ENCODE results near the gene HTR3A. TPM values are rescaled to one million over a fixed set of nuclear protein-coding genes. Genes with fewer than 3 reads are reported as not detected.

HTR3A gene
- total RNA-seq, 3 donors from 2014 or later: 0.33 TPM; not detected in 2

DNA sequence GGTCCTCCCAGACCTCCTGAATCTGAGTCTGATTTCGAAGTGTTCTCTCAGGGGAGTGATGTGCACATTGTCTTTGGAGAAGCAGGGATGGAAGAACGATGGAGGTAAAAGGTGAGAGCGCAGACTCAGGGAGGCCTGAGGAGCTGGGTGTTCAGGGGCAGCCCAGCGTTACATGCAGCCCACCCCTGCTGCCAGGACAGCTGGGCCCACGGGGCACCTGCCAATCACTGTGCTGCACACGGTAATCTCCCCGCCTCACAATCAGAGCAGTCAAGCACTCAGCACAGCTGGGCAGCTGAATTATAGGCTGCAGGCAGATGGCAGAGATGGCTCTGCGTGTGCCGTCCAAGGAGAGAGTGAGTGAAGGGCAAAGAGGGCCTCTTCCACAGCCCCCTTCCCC is 17.9 kb upstream of the HTR3A start:
- no peaks in the 10 kb centered on the region for H3K4me1 ChIP-seq
- no peak overlapping the region for H3K4me3 ChIP-seq
- H3K9me3 ChIP-seq: no peaks in the 10 kb centered on the region
- DNase-seq (ENCODE audit: low spot score in 2 of 2): no peak
- intact Hi-C loops (cut with DNase I; ENCODE audit: low total_unique reads): no loop called here
- H3K27ac ChIP-seq: no peak overlapping the region
- H3K27me3 ChIP-seq: no peaks in the 10 kb centered on the region
- TF ChIP-seq, protein P1, sequence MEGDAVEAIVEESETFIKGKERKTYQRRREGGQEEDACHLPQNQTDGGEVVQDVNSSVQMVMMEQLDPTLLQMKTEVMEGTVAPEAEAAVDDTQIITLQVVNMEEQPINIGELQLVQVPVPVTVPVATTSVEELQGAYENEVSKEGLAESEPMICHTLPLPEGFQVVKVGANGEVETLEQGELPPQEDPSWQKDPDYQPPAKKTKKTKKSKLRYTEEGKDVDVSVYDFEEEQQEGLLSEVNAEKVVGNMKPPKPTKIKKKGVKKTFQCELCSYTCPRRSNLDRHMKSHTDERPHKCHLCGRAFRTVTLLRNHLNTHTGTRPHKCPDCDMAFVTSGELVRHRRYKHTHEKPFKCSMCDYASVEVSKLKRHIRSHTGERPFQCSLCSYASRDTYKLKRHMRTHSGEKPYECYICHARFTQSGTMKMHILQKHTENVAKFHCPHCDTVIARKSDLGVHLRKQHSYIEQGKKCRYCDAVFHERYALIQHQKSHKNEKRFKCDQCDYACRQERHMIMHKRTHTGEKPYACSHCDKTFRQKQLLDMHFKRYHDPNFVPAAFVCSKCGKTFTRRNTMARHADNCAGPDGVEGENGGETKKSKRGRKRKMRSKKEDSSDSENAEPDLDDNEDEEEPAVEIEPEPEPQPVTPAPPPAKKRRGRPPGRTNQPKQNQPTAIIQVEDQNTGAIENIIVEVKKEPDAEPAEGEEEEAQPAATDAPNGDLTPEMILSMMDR (IDR thresholded peaks at IDR 0.05): no peak
- no peak for TF ChIP-seq POLR2A (IDR thresholded peaks at IDR 0.05)
- TF ChIP-seq POLR2AphosphoS5 (IDR thresholded peaks at IDR 0.05): no peak
- H3K36me3 ChIP-seq: no peaks in the 10 kb centered on the region

DNA sequence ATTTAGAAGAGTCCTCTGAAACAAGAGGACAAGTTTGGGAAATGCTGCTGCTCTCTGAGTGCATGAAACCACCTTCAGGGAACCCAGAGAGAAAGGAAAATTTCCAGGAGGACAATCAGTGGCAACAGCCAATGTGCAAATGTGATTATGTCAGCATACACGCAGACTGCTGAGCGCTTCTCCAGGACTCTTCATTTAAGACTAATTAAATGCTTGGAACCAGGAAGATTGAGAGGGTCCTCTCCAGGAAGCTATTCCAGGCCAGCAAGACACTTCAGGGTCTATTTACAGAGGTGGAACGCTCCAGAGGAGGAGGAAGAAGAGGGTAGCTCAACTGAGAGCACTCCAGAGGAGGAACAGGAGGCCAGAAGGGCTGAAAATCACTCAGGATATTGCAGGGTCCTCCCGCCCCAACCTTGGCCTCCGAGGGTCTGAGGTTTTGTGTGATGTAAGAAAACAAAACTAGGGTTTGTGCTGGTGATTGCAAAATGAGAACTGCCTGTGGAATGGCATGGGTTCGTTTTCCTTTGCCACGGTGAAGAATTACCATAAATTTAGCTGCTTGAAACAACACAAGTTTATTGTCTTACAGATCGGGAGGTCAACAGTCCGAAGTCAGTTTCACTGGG is 14.1 kb upstream of the HTR3A start:
- no peak overlapping the region for H3K27ac ChIP-seq
- H3K27me3 ChIP-seq: no peaks in the 10 kb centered on the region
- H3K4me1 ChIP-seq: no peaks in the 10 kb centered on the region
- no peaks in the 10 kb centered on the region for H3K9me3 ChIP-seq
- intact Hi-C loops (cut with DNase I; ENCODE audit: low total_unique reads): no loop called here
- no peaks in the 10 kb centered on the region for H3K36me3 ChIP-seq
- DNase-seq (ENCODE audit: low spot score in 2 of 2): no peak
- no peak overlapping the region for H3K4me3 ChIP-seq
- TF ChIP-seq POLR2A (IDR thresholded peaks at IDR 0.05) (no peak), POLR2AphosphoS5 (IDR thresholded peaks at IDR 0.05) (no peak)
- TF ChIP-seq, protein P1 (IDR thresholded peaks at IDR 0.05): no peak

DNA sequence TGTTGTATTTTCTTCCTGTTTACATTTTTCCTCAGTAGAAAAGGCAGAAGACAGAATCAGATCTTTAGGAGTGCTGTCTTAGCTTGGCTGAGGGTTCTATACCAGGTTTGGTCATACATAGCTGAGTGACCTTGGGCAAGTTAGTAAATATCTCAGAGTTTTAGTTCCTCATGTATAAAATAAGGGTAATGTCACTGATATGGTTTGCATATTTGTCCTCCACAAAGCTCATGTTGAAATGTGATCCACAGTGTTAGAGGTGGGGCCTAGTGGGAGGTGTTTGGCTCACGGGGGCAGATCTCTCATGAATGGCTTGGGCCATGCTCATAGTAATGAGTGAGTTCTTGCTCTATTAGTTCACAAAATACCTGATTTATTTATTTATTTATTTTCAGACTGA is 7.5 kb upstream of the HTR3A start:
- Histone ChIP-seq H3K27me3 (no peaks in the 10 kb centered on the region), H3K27ac (no peak overlapping the region), H3K4me3 (no peak overlapping the region), H3K36me3 (no peaks in the 10 kb centered on the region), H3K4me1 (no peaks in the 10 kb centered on the region), H3K9me3 (no peaks in the 10 kb centered on the region)
- TF ChIP-seq POLR2A (IDR thresholded peaks at IDR 0.05): no peak
- no peak for TF ChIP-seq POLR2AphosphoS5 (IDR thresholded peaks at IDR 0.05)
- TF ChIP-seq, protein P1 (IDR thresholded peaks at IDR 0.05): no peak
- DNase-seq (ENCODE audit: low spot score in 2 of 2): no peak
- intact Hi-C loops (cut with DNase I; ENCODE audit: low total_unique reads): no loop called here

DNA sequence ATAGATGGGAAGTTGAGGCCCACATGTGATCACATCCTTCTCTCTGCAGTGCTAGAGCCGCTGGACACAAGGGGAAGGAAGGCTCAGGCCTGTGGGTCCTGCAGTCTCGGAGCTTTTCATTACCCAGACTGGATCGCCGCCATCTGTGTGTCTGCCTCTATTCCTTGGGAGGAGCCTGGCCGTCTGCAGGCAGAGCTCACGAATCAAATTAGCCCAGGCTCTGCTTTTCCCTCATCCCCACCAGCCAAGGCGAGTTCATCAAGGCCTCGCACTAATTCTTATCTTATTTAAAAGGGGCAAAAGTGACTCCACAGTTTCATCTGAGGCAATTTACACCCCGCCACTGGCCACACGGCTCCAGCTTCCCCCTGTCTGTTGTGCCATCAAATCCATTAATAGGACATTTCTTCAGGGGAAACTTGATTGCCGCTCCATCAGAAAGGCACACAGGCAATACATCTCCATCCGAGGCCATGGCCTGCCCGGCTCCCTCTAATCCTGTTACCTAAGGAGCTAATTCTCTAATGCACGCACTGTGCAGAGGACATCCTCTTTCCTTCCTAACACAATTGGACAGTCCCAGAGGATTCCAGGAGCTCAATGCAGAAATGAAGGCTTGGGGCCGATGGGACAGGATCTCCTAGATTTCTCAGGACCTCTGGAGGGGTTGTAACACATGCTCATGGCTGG is 3.3 kb upstream of the HTR3A start:
- DNase-seq (ENCODE audit: low spot score in 2 of 2): no peak
- Histone ChIP-seq H3K9me3 (no peaks in the 10 kb centered on the region), H3K36me3 (no peaks in the 10 kb centered on the region), H3K4me1 (no peaks in the 10 kb centered on the region), H3K27ac (no peak overlapping the region), H3K4me3 (no peak overlapping the region), H3K27me3 (no peaks in the 10 kb centered on the region)
- TF ChIP-seq POLR2A (IDR thresholded peaks at IDR 0.05) (no peak), POLR2AphosphoS5 (IDR thresholded peaks at IDR 0.05) (no peak)
- TF ChIP-seq, protein P1 (IDR thresholded peaks at IDR 0.05): no peak
- intact Hi-C loops (cut with DNase I; ENCODE audit: low total_unique reads): no loop called here

DNA sequence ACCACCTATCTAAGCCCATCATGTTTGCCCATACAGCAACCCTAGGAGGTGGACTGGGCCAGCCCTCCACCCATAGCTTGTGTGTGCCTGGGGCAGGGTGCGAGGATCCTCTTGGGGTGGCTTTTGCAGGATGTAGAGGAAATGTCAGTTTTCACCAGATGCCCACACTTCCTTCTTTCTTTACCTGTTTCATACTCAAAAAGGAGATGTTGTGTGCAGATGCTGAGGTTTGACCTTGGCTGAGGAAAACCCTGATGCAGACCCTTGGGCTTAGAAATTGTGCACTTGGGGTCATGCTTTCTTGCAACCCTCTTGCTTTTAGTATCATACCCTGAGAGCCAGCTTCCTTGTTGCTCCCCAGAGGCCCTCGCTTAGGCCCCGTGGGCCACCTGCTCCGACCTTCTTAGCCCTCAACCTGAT is 2.2 kb downstream of the HTR3A start:
- Histone ChIP-seq H3K36me3 (no peaks in the 10 kb centered on the region), H3K27me3 (peaks cover 0 to 10% of the 10 kb centered on the region in 2 donors), H3K27ac (no peak overlapping the region), H3K9me3 (no peaks in the 10 kb centered on the region), H3K4me3 (no peak overlapping the region), H3K4me1 (no peaks in the 10 kb centered on the region)
- intact Hi-C loops (cut with DNase I; ENCODE audit: low total_unique reads): no loop called here
- no peak for TF ChIP-seq POLR2AphosphoS5 (IDR thresholded peaks at IDR 0.05)
- TF ChIP-seq, protein P1 (IDR thresholded peaks at IDR 0.05): no peak
- TF ChIP-seq POLR2A (IDR thresholded peaks at IDR 0.05): no peak
- DNase-seq (ENCODE audit: low spot score in 2 of 2): no peak
